ENCODE measurements around the gene PITX3.

PITX3 gene

GRCh38 chr10:102231357-102232318 is 9.7 kb downstream of the PITX3 start (continued):
- TF ChIP-seq ZNF362 (tag by site-specific recombination; IDR thresholded peaks at IDR 0.05) = no peak
- peak; percentile 63; the same call in 1 of the 2 replicates for TF ChIP-seq ZNF391 (tag by site-specific recombination; IDR thresholded peaks at IDR 0.05; ENCODE audit: borderline replicate concordance, low read depth)
- TF ChIP-seq SP7 (tag by site-specific recombination; IDR thresholded peaks at IDR 0.05) = peak; percentile 63
- peak; percentile 98 for TF ChIP-seq CTCF (tag by site-specific recombination; IDR thresholded peaks at IDR 0.05)
- peak; percentile 32; the same call in 1 of the 2 replicates for TF ChIP-seq ZNF341 (tag by site-specific recombination; IDR thresholded peaks at IDR 0.05; ENCODE audit: low read depth)
- no peak for TF ChIP-seq ZNF560 (tag by site-specific recombination; IDR thresholded peaks at IDR 0.05; ENCODE audit: borderline replicate concordance)
- TF ChIP-seq ZNF692 (tag by site-specific recombination; IDR thresholded peaks at IDR 0.05) = peak; percentile 60; the same call in 1 of the 2 replicates
- peak; percentile 79; the same call in 1 of the 2 replicates for TF ChIP-seq ZNF561 (tag by site-specific recombination; IDR thresholded peaks at IDR 0.05; ENCODE audit: borderline replicate concordance)
- peak; percentile 90 for TF ChIP-seq ZBTB10 (tag by site-specific recombination; IDR thresholded peaks at IDR 0.05)
- no peak for TF ChIP-seq ZNF544 (tag by site-specific recombination; IDR thresholded peaks at IDR 0.05)
- peak; percentile 78 for TF ChIP-seq ZBTB26 (tag by site-specific recombination; optimal IDR thresholded peaks at IDR 0.05)
- no peak for TF ChIP-seq GFI1B (tag by site-specific recombination; IDR thresholded peaks at IDR 0.05)
- peak; percentile 37 for TF ChIP-seq ZNF654 (tag by site-specific recombination; IDR thresholded peaks at IDR 0.05; ENCODE audit: low read depth)
- peak; percentile 89 for TF ChIP-seq ZBTB7A (tag by site-specific recombination; IDR thresholded peaks at IDR 0.05; ENCODE audit: low read depth)
- peak; percentile 32 for TF ChIP-seq ZNF629 (tag by site-specific recombination; IDR thresholded peaks at IDR 0.05)
- peak; percentile 27; the same call in 1 of the 2 replicates for TF ChIP-seq YY1 (tag by site-specific recombination; IDR thresholded peaks at IDR 0.05)
- peak; percentile 74 for TF ChIP-seq PATZ1 (tag by site-specific recombination; IDR thresholded peaks at IDR 0.05)
- no peak for TF ChIP-seq ZNF16 (tag by site-specific recombination; IDR thresholded peaks at IDR 0.05; ENCODE audit: low read depth)
- no peak for TF ChIP-seq ZNF558 (tag by site-specific recombination; IDR thresholded peaks at IDR 0.05)
- TF ChIP-seq PRDM6 (tag by site-specific recombination; IDR thresholded peaks at IDR 0.05) = no peak
- TF ChIP-seq ZBTB8A (tag by site-specific recombination; IDR thresholded peaks at IDR 0.05) = 0 out of 2 replicates have a peak, but pooled peaks have one; percentile 6
- TF ChIP-seq SP3 (tag by site-specific recombination; IDR thresholded peaks at IDR 0.05) = peak; percentile 28; the same call in 1 of the 2 replicates
- peak; percentile 64 for TF ChIP-seq ZXDB (tag by site-specific recombination; IDR thresholded peaks at IDR 0.05)
- peak; percentile 70; the same call in 1 of the 2 replicates for TF ChIP-seq ZNF423 (tag by site-specific recombination; IDR thresholded peaks at IDR 0.05)

Data from HEK293 (cell line).